ENCODE data around the gene F2.

F2 gene

DNA sequence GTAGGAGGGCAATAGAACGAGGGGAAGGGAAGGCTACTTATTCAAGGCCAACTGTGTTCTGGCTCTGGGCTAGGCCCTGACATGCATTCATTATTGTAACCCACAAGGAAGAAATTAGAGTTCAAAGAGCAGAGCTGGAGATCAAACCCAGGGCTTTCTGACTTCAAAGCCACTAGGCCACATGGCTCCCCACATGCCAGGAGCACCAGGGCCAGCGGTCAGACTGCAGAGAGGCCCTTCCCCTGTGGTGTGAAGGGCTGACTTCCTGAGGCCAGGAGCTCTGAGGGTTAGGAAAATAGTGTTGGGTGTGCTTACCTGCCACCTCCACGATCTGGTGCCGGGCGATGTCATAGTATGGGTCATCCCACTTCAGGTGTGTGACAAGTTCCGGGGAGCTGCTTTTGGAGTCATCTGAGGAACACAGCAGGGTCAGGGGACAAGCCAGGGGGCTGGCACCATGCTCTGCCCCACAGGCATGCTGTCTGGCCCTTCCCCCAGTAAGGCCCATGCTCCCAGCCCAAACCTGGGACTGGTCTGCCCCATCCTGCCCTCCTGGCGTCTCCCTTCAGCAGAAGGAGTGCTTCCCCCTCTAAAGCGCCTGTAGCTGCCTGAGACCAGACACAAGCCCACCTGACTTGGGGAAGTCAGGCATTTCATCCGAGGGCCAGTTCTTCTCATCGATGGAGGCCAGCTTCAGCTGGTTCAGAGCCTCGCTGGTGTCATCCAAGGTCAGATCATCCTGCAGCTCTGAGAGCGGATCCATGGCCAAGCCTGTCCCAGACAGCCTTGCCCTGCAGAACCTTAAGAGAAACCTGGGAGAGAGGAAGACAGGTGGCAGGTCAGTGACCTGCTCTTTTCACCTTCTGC is 23.4 kb upstream of the F2 start:
- no peaks in the 10 kb centered on the region for H3K36me3 ChIP-seq (ENCODE audit: insufficient read depth)
- no peaks in the 10 kb centered on the region for H4K20me1 ChIP-seq (ENCODE audit: insufficient read depth)
- peaks cover 23% of the 10 kb centered on the region; the same call in 1 of the 2 replicates for H3K79me2 ChIP-seq (ENCODE audit: insufficient read depth, low read depth)
- no peak overlapping the region for H2AFZ ChIP-seq (ENCODE audit: low read depth)
- H3K9ac ChIP-seq: no peak overlapping the region
- H3K27ac ChIP-seq: no peak overlapping the region
- peaks cover 18% of the 10 kb centered on the region for H3K4me1 ChIP-seq (ENCODE audit: low read depth, poor library complexity, severe bottlenecking)
- H3K4me3 ChIP-seq (IDR thresholded peaks at IDR 0.05; ENCODE audit: insufficient read depth, low read depth, low read length): no peak overlapping the region
- TF ChIP-seq, protein P1, sequence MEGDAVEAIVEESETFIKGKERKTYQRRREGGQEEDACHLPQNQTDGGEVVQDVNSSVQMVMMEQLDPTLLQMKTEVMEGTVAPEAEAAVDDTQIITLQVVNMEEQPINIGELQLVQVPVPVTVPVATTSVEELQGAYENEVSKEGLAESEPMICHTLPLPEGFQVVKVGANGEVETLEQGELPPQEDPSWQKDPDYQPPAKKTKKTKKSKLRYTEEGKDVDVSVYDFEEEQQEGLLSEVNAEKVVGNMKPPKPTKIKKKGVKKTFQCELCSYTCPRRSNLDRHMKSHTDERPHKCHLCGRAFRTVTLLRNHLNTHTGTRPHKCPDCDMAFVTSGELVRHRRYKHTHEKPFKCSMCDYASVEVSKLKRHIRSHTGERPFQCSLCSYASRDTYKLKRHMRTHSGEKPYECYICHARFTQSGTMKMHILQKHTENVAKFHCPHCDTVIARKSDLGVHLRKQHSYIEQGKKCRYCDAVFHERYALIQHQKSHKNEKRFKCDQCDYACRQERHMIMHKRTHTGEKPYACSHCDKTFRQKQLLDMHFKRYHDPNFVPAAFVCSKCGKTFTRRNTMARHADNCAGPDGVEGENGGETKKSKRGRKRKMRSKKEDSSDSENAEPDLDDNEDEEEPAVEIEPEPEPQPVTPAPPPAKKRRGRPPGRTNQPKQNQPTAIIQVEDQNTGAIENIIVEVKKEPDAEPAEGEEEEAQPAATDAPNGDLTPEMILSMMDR (conservative IDR thresholded peaks at IDR 0.05; ENCODE audit: low read depth, low read length): no peak
- no peaks in the 10 kb centered on the region for H3K27me3 ChIP-seq (ENCODE audit: insufficient read depth, low read depth)
- no peak overlapping the region for H3K4me2 ChIP-seq

DNA sequence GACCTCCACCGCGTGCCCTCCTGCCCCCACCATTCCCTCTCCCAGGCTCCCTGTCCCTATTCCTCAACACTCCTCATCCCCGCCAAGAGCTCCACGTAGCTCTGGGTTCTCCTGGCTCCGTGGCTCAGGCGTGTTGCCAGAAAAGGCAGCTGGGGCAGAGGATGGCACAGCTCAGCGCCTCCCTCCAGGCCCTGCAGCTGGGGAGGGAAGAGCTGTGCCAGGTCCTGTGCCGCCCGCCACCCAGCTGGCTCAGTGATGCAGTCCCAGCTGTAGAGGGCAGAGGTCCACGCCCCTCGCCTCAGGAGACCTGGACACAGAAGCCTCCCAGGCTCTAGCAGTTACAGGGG is 22.8 kb upstream of the F2 start:
- Histone ChIP-seq H3K36me3 (ENCODE audit: insufficient read depth) (no peaks in the 10 kb centered on the region), H3K4me1 (ENCODE audit: low read depth, poor library complexity, severe bottlenecking) (peaks cover 18% of the 10 kb centered on the region), H2AFZ (ENCODE audit: low read depth) (no peak overlapping the region), H3K4me3 (IDR thresholded peaks at IDR 0.05; ENCODE audit: insufficient read depth, low read depth, low read length) (no peak overlapping the region), H3K27me3 (ENCODE audit: insufficient read depth, low read depth) (no peaks in the 10 kb centered on the region), H3K27ac (no peak overlapping the region), H3K4me2 (no peak overlapping the region), H3K79me2 (ENCODE audit: insufficient read depth, low read depth) (peaks cover 27% of the 10 kb centered on the region), H3K9ac (no peak overlapping the region), H4K20me1 (ENCODE audit: insufficient read depth) (no peaks in the 10 kb centered on the region)
- TF ChIP-seq, protein P1 (conservative IDR thresholded peaks at IDR 0.05; ENCODE audit: low read depth, low read length): no peak

DNA sequence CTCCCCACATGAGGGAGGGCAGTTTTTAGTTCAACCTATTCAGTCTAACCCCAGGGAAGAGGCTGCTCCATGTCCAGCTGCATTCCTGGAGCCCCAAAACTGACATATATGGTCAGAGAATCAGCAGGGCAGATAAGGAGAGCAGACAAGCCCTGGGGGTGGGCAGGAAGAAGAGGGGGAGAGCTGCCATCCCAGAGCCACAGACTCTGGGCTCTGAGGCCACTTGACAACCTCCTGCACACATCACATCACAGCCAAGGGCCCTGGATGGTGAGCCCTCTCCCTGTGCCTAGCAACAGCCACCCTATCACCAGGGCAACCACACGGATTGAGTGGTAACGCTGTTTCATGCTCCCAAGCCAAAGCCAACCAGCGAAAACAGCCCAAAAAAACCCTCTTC is 21.7 kb upstream of the F2 start:
- H3K27me3 ChIP-seq (ENCODE audit: insufficient read depth, low read depth): no peaks in the 10 kb centered on the region
- H3K4me1 ChIP-seq (ENCODE audit: low read depth, poor library complexity, severe bottlenecking): peaks cover 26% of the 10 kb centered on the region
- TF ChIP-seq, protein P1 (conservative IDR thresholded peaks at IDR 0.05; ENCODE audit: low read depth, low read length): no peak
- no peaks in the 10 kb centered on the region for H3K36me3 ChIP-seq (ENCODE audit: insufficient read depth)
- no peaks in the 10 kb centered on the region for H4K20me1 ChIP-seq (ENCODE audit: insufficient read depth)
- no peak overlapping the region for H3K4me2 ChIP-seq
- H3K9ac ChIP-seq: no peak overlapping the region
- H3K79me2 ChIP-seq (ENCODE audit: insufficient read depth, low read depth): peaks cover 38% of the 10 kb centered on the region
- H3K27ac ChIP-seq: no peak overlapping the region
- H3K4me3 ChIP-seq (IDR thresholded peaks at IDR 0.05; ENCODE audit: insufficient read depth, low read depth, low read length): no peak overlapping the region
- H2AFZ ChIP-seq (ENCODE audit: low read depth): no peak overlapping the region

DNA sequence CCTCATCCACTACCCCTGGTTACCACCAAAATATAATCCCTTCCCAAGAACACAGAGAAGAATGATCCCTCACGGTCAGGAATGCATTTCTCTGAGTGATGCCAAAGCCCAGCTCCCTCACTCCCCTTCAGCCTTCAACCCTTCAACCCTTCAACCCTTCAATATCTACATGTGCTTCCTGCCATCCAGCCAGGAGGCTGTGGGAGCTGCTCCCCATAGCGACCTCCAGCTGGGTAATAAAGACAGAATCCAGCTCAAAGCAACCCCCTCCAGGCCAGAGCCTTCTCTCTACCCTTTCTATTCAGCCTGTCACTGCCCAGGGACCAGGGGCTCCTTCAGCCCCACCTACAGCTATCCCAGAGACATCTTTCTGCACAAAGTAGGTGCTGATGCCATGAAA is 21.3 kb upstream of the F2 start:
- H3K79me2 ChIP-seq (ENCODE audit: insufficient read depth, low read depth): peaks cover 42% of the 10 kb centered on the region
- TF ChIP-seq, protein P1 (conservative IDR thresholded peaks at IDR 0.05; ENCODE audit: low read depth, low read length): no peak
- H3K27ac ChIP-seq: no peak overlapping the region
- H3K9ac ChIP-seq: no peak overlapping the region
- H3K4me2 ChIP-seq: no peak overlapping the region
- H4K20me1 ChIP-seq (ENCODE audit: insufficient read depth): no peaks in the 10 kb centered on the region
- no peaks in the 10 kb centered on the region for H3K36me3 ChIP-seq (ENCODE audit: insufficient read depth)
- H3K4me3 ChIP-seq (IDR thresholded peaks at IDR 0.05; ENCODE audit: insufficient read depth, low read depth, low read length): no peak overlapping the region
- H2AFZ ChIP-seq (ENCODE audit: low read depth): no peak overlapping the region
- peaks cover 30% of the 10 kb centered on the region for H3K4me1 ChIP-seq (ENCODE audit: low read depth, poor library complexity, severe bottlenecking)
- H3K27me3 ChIP-seq (ENCODE audit: insufficient read depth, low read depth): no peaks in the 10 kb centered on the region
